OCI-LY7 (cell line): ENCODE results near the gene PPM1H.

Source experiments
- CTCF ChIP-seq: fragments of 200-600 bp; sonication (generic); conservative IDR thresholded peaks from 2 replicates; pipeline ENCODE4 v1.5.1; 2014; ENCODE audit warnings: mild to moderate bottlenecking, antibody characterized with exemption, low read length, moderate library complexity, mixed read lengths
- EZH2phosphoT487 ChIP-seq: fragments of 200-600 bp; sonication (generic); IDR thresholded peaks from 2 replicates; pipeline ENCODE4 v1.6.1; 2018; ENCODE audit warnings: low read depth, borderline replicate concordance, mild to moderate bottlenecking, mixed run types, antibody characterized with exemption, low read length, moderate library complexity, mixed read lengths

- TF ChIP-seq CTCF: peak; percentile 94
- no peak for TF ChIP-seq EZH2phosphoT487
Measured at GRCh38 chr12:62799126-62799736, 135.7 kb downstream of the PPM1H start.
